GM12878 (cell line): Measurements from ENCODE around the gene ULBP1.

Source experiments
- EZH2 ChIP-seq: IDR thresholded peaks from 2 replicates; pipeline ENCODE4 v1.6.1; 2012; ENCODE audit warnings: low read depth, mild to moderate bottlenecking, control low read depth, inconsistent platforms, low read length, borderline replicate concordance; ENCODE audit not compliant: control insufficient read depth
- POLR2A ChIP-seq: IDR thresholded peaks from 2 replicates; pipeline ENCODE4 v1.6.1; 2011; ENCODE audit warnings: low read depth, mild to moderate bottlenecking, low read length
- TF ChIP-seq, protein P1 (sequence below), 3 experiments: IDR thresholded peaks in 2 of 3; conservative IDR thresholded peaks in 1 of 3; 2 replicates each; pipeline ENCODE4 v1.5.1; 2011; ENCODE audit warnings: low read depth in 3 of 3, low read length in 3 of 3, mild to moderate bottlenecking in 3 of 3, control low read depth in 2 of 3, moderate library complexity in 2 of 3, inconsistent platforms in 1 of 3, mixed read lengths in 1 of 3; ENCODE audit not compliant: control insufficient read depth in 2 of 3, insufficient read depth in 1 of 3; ENCODE audit errors: extremely low read depth in 1 of 3
- TF ChIP-seq, protein P2 (sequence below): IDR thresholded peaks from 2 replicates; pipeline ENCODE4 v1.6.1; 2012; ENCODE audit warnings: low read depth, low read length, improper control_type of control experiment

DNA sequence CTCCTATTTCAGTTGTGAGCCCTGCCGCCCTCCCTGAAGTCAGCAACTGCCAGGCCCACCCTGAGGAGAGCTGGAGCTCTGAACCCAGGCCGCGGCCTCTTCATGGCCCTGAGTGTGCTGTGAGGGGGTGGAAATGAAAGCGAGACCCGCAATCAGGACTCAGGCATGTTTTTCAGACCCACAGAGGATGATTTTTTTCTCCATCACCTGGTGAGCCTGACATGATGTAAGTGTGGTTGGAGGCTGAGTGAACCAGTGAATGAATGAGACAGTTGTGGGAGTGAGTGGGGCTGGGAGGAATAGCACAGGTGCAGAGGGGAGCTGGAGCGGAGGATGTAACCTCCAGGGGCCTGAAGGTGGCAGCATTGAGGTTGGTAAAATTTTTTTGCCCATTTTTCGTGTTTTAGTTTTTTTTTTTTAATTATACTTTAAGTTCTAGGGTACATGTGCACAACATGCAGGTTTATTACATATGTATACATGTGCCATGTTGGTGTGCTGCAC, 43.3 kb downstream of the ULBP1 start:
- TF ChIP-seq, protein P1, sequence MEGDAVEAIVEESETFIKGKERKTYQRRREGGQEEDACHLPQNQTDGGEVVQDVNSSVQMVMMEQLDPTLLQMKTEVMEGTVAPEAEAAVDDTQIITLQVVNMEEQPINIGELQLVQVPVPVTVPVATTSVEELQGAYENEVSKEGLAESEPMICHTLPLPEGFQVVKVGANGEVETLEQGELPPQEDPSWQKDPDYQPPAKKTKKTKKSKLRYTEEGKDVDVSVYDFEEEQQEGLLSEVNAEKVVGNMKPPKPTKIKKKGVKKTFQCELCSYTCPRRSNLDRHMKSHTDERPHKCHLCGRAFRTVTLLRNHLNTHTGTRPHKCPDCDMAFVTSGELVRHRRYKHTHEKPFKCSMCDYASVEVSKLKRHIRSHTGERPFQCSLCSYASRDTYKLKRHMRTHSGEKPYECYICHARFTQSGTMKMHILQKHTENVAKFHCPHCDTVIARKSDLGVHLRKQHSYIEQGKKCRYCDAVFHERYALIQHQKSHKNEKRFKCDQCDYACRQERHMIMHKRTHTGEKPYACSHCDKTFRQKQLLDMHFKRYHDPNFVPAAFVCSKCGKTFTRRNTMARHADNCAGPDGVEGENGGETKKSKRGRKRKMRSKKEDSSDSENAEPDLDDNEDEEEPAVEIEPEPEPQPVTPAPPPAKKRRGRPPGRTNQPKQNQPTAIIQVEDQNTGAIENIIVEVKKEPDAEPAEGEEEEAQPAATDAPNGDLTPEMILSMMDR (IDR thresholded peaks at IDR 0.05 in 2 of 3, conservative IDR thresholded peaks at IDR 0.05 in 1 of 3; ENCODE audit: control insufficient read depth in 2 of 3, extremely low read depth in 1 of 3, insufficient read depth in 1 of 3, low read depth in 3 of 3, low read length in 3 of 3) = peak; percentile 48 to 49 (median 48); a peak in 5 of 6 replicates
- TF ChIP-seq EZH2 = no peak
- TF ChIP-seq, protein P2, sequence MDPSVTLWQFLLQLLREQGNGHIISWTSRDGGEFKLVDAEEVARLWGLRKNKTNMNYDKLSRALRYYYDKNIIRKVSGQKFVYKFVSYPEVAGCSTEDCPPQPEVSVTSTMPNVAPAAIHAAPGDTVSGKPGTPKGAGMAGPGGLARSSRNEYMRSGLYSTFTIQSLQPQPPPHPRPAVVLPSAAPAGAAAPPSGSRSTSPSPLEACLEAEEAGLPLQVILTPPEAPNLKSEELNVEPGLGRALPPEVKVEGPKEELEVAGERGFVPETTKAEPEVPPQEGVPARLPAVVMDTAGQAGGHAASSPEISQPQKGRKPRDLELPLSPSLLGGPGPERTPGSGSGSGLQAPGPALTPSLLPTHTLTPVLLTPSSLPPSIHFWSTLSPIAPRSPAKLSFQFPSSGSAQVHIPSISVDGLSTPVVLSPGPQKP = no peak
- no peak for TF ChIP-seq POLR2A
